Ammon's horn (tissue), 1 donor: ENCODE measurements around the gene ABTB1.

Experiments used
- DNase-seq: peaks from one replicate; pipeline ENCODE4 v3.0.0-alpha.2; 2016; ENCODE audit warnings: low spot score

The ABTB1 gene

GRCh38 chr3:127687228-127687737 lies 14.5 kb downstream of the ABTB1 start:
- no peak for DNase-seq

GRCh38 chr3:127688022-127688415 lies 15.3 kb downstream of the ABTB1 start:
- DNase-seq = no peak

GRCh38 chr3:127688416-127689265 lies 15.9 kb downstream of the ABTB1 start:
- no peak for DNase-seq

- no peak for DNase-seq
These were observed 16.6 kb downstream of the ABTB1 start for GRCh38 chr3:127689266-127689860.

- DNase-seq = no peak
These were observed 17.4 kb downstream of the ABTB1 start for GRCh38 chr3:127690106-127690505.

GRCh38 chr3:127690823-127691452 lies 18.2 kb downstream of the ABTB1 start:
- no peak for DNase-seq

GRCh38 chr3:127691489-127691888 lies 18.7 kb downstream of the ABTB1 start:
- no peak for DNase-seq

- no peak for DNase-seq
These were observed 19.2 kb downstream of the ABTB1 start for GRCh38 chr3:127691974-127692373.

GRCh38 chr3:127692501-127693335 lies 20.0 kb downstream of the ABTB1 start:
- no peak for DNase-seq

- DNase-seq = no peak
These were observed 20.6 kb downstream of the ABTB1 start for GRCh38 chr3:127693336-127693843.

- DNase-seq = no peak
These were observed 21.9 kb downstream of the ABTB1 start for GRCh38 chr3:127694467-127695215.

GRCh38 chr3:127697551-127698240 lies 24.9 kb downstream of the ABTB1 start:
- DNase-seq = peak; percentile 92

GRCh38 chr3:127698286-127698685 lies 25.5 kb downstream of the ABTB1 start:
- DNase-seq = no peak

- no peak for DNase-seq
These were observed 26.1 kb downstream of the ABTB1 start for GRCh38 chr3:127698691-127699415.

GRCh38 chr3:127699416-127700300 lies 26.9 kb downstream of the ABTB1 start:
- no peak for DNase-seq

- no peak for DNase-seq
These were observed 27.7 kb downstream of the ABTB1 start for GRCh38 chr3:127700406-127700805.

- DNase-seq = no peak
These were observed 28.6 kb downstream of the ABTB1 start for GRCh38 chr3:127701280-127701911.

GRCh38 chr3:127702151-127702578 lies 29.4 kb downstream of the ABTB1 start:
- DNase-seq = no peak
